GF-D8 (cell line): ENCODE measurements around the gene MGMT.

Source experiments
- DNase-seq: peaks from one replicate; lab custom pipeline; 2025; lab: John Stamatoyannopoulos, UW

The MGMT gene

DNA sequence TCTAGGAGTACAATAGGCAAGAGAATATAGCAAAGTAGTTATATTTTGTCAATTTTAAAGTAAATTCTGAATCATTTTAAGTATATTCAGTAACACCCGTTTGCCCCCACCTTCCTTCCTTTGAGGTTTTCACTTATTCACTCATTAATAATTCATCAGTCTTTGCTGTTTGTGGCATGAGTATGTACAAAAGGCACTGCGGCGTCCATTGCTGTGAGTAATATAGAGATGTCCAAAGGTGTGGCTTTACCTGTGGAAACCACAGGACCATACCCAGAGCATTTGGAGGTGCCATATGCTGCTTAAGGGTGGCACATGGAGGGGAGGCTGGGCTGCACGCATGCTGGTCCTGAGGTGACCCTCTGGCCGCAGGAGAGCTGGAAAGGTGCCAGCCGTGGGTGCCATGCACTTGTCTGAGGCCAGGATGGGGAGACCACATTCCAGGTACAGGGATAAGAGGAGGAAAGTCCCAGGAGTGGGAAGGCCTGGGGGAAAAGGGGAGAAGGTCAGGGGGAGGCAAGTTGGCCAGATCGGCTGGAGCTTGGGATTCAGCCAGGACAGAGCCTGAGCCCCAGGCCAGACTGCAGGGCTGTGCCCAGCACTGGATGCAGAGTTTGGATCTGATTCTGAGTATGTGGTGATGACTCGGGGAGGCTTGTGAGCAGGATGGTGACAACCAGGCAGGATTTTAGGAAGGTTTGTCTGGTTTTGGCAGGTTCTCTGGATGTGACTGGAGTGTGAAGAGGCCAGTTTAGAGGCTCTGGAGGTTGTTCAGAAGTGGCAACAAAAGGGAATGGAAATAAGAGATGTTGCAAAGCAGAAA, 223.4 kb downstream of the MGMT start:
- DNase-seq = no peak

DNA sequence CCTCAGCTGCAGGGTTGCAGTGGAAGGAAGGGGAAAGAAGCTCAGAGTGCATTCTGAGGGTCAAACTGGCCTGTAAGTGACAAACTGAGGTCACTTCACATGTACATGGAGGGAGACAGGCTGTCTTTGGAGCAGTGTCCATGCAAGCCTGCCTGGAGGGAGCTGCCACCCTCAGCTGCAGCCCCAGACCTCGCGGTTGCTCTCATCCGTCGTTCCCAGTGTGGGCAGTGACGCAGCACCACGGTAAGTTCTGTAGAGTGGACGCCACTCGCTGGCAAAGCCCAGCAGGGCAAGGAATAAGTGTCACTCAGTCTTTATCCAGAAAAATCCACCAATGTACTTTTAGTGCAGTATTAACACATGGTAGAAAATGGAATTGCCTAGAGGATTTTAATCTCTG, 225.7 kb downstream of the MGMT start:
- DNase-seq = no peak

DNA sequence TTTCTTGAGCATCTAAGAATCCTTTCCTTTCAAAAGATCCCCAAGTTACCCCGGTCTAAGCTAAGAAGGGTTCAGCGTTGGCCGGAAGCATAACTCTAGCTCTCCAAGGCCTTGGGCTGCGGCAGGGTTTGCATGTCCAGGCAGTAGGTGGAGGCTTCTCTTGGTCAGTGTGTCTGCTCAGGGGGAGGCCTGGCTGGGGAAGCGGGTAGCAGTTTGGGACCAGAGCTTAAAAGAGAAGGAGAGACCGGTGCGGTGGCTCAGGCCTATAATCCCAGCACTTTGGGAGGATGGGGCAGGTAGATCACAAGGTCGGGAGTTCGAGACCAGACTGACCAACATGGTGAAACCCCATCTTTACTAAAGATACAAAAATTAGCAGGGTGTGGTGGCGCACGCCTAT, 226.3 kb downstream of the MGMT start:
- DNase-seq = no peak

DNA sequence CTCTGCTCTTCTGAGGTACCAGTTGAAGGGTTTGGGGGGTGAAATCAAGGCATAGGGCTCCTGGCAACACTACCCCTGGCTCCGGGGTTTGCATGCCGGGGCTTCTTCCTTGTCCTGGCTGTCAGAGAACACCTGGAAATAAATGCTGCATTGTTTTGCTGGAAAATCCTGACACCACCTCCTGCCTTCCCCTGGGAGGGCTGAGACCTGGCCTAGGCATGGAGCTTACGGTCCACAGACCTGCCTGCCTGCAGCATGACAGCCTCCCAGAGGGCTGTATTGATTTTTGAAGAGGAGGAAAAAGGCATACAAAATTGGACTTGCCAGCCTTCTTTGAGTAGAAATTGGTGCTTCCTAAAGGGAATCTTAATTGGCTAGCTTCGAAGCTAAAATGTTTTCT, 227.1 kb downstream of the MGMT start:
- DNase-seq = no peak

DNA sequence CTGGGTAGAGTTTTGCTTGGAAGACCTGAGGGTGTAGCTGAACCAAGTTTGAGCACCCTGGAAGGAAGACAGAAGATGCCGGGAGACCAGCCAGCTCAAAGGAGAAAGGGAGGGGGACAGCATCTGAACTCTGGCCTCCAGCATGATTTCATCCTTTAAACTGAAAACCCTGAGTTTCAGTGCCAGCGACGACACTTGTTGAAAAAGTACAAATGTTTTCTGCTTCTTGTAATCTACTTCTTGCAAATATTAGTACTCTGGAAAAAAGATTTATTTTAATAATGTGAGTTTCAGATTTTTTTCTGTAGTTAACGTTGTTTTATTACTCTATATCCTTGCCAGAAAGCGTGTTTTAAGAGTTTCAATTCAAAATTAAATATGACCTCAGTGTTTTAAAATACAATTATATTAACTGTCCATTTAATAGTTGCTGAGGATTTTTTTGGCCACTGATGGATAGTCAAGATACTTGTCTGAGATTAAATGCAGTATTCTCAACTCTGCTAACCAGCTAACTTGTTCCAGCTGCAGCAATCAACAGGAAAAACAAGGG, 227.7 kb downstream of the MGMT start:
- no peak for DNase-seq

DNA sequence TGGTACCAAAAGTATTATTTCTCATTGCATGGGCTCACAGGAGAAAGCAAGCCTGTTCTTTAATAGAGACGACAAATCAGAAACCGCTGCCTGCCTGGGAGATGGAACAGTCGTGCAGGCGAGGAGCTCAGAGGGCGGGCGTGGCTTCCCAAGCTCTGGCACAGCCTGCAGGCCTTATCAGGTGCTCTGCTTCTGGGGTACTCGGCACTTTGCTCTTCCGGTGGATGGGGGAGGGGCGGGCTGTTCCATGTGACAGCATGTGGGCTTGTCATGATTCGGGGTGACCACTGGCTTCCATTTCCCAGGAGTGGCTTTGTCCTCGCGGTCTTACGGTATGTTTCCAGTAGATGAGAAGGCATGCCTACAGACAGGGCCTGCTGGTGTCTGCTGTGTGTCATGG, 228.6 kb downstream of the MGMT start:
- no peak for DNase-seq

DNA sequence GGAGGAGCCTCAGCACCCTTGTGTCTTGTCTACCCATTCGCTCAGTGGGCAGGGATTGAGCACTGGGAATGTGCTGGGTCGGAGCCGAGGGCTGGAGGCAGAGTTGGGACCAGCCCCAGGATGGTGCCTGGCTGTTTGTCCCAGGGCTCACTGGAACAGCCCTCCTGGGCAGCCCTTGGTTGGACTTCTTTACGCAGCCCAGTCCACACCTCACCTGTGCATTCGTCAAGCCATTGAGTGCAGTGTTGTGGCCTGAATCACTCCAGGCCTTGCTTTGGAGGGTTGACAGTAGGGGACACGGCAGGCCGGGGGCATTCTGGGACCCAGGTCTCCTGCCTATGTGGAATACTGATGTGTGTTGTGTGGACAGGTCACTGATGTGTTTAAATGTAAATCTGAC, 229.6 kb downstream of the MGMT start:
- DNase-seq = no peak

DNA sequence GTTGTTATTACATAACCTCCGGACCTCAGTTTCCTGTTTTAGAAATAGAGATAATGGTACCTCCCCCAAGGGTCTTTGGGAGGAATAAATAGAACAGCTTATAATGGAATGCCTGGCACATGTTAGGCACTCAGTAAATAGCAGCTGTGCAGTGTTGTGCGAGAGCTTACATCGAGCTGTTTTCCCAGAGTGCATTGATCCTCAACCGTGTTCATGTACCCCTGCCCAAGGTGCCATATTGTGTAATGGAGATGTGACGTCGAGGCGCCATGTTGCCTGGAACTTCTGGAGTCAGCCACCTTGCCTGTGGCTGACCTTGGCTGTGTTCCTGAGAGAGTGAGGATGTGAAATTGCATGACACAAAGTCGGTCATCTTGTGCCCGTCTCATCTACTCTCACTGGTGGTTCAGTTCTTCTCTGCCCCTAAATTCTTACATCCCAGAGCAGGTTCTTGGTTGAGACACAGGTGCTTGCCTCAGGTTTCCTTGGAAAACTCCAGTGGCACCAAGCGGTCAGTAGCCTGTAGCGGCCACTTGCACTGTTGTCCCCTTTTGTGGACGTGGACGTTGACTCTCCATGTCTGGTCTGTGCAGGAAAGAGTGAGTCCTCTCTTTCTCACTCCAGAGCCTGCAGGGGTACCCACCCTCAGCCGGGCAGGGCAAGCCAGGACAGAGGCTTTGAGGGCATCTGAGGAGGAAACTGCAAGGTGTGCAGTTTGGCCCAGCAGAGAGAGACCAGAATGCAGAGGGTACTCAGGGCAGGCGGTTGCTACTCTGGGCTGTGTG, 230.6 kb downstream of the MGMT start:
- no peak for DNase-seq

DNA sequence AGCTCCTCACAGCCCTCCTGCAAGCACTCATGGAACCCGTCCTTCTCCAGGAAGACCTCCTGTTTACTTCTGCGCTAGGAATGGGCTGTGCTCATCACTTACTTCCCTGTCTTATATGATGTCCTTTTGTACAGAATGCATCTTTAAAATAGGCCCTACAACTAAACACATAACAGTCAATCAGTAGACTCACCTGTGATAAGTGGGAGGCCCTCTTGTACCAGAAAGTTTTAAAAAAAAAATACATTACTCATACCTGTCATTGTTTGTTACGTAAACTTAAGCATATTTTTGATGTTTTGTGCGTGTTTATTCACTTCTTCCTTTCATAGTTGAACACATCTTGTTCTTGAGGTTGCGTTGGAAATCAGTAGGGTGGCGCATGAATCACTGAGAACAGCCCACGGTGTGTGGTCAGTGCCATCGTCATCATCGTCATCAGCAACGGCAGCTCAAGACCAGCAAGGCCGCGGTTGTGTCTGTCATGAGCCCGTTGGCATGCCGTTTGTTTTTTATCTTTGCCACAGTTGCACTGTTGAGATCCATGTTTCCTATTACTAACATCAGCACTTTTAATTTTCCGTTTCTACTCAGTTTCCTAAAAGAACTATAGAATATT, 232.8 kb downstream of the MGMT start:
- DNase-seq = no peak

DNA sequence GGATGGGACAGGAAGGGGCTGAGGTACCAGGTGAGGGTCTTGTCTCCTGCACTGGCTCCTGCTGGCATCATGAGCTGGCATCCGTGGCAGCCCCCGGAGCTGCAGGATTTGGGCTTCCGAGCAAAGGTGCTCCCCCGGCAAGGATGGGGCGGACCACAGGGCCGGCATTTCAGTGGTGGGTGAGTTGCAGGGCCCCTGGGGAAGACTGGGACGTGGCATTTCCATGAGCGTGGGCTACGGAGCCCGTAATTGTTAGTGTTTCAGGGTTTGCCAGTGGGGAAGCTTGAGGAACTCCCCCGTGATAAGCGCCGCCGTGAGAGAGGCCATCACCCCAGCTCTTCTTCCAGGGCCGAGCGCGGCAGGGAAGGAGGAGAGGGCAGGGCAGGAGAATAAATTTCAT, 235.6 kb downstream of the MGMT start:
- no peak for DNase-seq

DNA sequence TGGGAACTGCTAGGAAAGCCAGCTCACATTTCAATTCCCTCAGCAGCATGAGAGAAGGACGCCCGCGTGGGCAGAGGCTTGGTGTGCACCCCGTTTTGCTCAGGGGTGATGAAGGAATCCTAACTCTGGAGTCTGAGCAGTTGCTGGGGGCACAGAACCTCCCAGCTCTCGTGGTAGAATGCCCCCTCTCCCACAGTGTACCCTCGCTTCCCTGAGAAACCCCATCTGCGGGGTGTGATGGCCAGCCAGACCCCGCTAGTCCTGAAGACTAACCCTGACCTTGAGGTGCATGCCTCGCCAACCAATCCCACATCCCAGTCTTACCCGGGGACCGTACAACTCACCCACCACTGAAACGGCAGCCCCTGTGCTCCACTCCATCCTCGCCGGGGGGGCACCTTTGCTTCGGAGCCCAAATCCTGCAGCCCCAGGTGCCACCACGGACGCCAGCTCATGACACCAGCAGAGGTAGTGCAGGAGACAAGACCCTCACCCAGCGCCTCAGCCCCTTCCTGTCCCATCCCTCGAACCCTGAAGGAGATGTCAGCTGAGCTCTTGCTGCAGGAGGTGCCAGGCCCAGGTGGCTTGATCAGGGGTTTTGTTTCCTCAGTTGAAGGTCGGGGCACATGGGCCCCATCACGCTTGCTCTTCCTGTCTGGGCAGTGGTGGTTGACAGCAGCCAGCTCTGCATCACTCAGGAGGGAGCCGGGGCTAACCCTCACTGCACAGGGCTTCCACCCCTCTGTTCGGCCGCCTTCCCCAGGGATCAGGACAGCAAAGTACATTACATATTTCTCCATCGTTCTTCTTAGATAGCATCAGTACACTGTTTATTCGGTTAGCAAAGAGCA, 236.5 kb downstream of the MGMT start:
- DNase-seq = no peak

DNA sequence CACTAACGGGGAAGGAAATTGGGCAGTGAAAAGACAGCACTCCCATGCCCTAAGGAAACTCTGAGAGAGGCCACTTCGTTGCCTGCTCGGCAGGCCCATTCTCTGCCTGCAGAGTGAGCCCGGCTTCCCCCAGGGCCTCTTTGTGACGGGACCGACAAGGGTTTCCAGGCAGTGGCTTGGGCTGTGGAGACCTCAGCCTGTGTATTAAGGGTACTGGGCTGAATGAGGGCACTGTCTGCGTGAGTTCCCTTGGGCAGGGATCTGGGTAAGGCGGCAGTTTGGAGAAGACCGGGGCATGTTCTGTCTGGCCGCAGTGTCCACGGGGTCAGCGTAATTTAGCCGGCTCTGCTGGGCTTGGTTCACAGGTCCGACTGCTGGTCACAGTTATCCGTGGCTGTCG, 237.2 kb downstream of the MGMT start:
- DNase-seq = no peak

DNA sequence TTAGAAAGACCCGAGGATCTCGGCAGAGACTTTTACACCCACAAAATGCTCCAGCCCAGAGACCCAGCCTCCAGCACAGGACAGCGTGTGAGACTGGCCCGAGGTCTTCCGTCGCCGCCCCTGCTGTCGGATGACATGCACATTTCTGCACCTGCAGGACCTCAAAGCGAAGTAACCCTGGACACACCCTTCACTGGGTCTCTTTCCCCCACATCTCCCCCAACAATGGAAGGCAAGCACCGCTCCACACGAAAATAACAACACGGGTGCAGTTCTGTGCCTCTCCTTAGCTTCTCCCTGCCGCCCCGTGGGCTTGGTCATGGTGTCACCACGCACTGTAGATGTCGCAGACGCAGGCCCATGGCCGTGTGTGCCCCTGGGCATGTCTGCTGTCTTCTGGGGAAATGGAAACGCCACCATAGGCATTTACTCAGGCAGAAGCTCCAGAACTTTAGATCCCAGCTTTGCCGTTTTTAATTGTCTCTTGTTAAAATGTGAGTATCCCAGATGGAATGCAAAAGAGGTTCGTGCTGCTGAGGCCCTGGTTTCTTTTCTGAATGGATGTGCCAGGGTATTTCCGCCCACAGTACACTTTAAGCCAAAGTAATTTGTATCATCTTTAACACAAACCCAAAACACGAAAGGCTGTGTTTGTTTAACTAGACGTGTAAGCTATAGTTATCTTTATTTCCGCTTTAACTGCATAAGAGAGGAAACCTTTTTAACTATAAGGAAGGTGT, 237.9 kb downstream of the MGMT start:
- DNase-seq = no peak

DNA sequence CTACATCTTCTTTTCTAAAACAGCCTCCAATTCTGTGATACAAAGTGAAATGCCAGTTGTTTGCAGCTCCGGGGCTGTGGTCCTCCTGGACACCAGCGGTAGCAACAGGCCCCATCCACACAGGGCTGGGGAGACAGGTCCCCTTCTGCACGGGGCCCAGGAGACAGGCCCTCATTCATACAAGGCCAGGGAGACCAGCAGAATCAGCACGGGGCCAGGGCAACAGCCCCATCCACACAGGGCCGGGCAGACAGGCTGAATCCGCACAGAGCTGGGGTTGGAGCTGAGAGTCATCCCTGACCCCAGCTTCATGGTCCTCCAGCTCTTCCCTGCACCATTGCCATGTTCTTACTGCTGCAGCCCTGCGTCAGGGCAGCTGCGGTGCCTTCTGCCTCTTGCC, 238.6 kb downstream of the MGMT start:
- no peak for DNase-seq

DNA sequence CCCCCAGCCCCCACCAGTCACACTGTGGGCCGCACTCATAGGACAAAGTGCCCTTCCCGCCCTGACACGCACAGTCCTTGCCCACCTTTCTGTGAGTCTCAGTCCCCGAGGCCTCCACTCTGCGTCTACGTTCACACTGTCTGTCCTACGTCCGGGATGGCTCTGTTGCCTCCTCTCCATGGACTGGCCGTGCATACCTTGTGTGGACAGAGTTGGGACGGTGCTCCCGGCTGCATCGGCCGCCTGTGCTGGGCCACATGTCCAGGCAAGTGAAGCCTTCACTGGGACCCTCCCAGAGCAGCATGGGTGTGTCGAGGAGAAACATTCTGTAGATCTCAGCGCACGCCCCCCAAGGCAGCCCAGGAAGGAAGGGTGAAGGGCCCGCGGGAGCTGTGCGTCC, 239.0 kb downstream of the MGMT start:
- no peak for DNase-seq

DNA sequence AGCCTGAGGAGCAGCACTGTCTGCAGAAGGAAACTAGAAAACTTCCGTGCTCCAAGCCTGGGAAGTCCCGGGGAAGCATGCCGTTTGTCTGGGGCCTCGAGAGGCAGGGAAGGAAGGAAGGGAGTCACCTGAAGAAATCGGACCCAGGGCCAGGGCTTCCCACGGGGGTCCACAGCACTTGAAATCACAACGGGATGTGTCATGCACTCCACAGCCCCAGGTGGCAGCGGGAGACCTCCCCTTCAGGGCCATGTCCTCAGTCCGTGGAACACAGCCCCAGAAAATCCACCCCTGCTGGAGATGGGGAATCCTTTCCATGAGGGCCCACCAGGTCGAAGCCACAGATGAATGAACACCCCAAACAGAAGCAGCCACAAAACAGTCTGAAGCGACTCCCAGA, 239.5 kb downstream of the MGMT start:
- no peak for DNase-seq

DNA sequence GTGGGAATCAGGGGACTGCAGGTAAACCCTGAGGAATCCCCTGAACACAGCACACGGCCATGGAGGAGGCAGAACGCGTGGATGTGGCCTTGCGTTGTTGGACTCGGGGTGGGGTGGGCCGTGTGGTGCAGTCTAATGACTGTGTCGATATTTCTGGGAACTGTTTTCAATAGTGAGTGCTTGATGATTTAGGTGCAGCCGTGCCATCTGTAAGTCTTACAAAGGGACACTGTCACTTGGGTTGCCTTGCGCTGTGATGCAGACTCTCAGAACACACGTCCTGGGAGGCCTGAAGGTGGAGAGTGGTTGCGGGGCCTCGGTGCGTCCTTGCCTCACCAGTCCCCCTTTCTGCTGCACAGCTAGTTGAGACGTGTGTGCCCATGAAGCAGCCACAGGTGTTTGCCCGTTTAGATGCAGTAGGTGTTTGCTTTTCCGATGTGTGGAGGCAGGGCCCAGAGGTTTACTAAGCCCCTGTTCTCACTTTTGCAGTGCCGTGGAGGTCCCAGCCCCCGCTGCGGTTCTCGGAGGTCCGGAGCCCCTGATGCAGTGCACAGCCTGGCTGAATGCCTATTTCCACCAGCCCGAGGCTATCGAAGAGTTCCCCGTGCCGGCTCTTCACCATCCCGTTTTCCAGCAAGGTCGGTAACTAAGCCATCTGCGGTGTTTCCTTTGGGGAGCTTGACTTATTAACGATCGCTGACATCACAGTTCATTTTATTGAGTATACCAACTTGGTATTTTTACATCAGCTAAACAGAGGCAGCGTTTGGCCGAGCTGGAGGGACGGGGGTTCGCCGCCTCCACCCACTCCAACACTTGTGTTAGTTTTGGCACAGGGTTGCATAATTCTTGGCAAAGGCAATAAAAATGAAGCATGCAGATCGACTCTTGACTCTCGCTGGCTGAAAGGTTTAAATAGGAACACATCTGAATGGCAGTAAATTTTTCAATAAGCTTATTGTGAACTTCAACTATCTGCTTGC, 240.7 kb downstream of the MGMT start:
- no peak for DNase-seq

DNA sequence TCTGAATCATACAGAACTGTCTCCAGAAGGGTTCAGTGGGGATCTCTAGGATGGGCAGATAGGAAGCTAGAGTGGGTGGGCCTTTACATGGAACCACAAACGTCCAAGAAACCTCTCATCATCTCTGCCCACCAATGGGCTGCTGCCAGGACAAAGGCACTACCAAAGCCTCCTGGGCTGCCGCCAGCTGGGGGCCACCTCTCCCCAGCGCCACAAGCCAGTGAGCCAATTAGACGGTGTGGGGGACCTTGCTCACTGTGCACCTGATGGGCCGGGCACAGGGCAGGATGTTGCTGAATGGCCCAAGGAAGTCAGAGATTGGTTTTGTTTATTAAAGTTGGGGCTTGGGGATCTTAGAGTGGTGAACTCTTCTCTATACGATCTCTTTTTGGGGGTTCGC, 242.1 kb downstream of the MGMT start:
- no peak for DNase-seq

DNA sequence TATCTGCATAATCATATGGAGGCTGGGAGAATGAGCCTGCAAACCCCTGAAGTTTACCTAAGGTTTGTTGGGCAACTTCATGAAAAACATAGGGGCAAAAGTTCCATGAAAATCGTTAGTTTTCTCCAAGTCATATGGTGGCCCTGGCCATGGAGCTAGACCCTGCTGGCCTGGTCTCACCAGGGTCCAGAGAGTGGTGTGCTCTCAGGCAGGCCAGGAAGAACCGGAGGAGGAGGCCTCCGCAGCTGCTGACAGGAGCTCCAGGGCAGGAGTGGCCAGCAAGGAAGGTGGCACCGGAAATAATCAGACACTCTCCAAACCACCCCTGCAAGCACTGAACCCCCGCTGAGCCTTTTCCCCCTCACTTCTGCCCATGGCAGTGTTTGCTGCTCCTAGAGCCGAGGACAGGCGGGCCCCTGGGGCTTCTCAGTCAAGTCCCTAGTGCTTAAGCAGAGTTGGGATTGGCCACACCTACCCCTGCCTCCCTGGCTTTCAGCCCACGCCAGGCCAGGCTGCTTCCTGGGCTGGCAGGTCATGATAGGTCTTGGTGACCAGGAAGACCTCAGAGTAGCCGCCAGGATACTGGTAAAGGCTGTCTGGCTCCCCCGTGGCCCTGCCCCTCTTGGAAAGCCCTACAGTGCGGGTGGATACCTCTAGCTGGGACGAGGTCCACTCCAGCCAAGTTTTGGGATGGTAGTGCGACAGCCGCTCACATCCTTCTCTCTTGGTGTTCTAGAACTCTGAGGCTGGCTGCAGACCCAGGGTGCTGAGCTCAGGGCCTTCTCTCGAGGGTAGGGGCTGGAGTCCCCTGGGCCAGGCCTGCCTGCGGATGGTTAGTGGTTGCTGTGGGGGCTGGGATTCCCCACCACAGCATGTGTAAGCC, 242.8 kb downstream of the MGMT start:
- no peak for DNase-seq
